Stimulated activated CD8-positive, alpha-beta memory T cell treated with anti-CD3 and anti-CD28 coated beads, Interleukin-2, amount 100 ng/mL, for 48 hours (primary cell): ENCODE measurements around the gene KRTAP22-1.

Experiments used
- DNase-seq, 2 donors: peaks; one replicate each; pipeline ENCODE4 v3.0.0-alpha.2; 2020; ENCODE audit warnings: low read depth in 2 of 2

Gene KRTAP22-1

GRCh38 chr21:30600787-30601186 lies at the start of gene KRTAP22-1:
Gene KRTAP22-1 (plus strand): TSS chr21:30601087.
- no peak for DNase-seq

- DNase-seq = no peak
Observed at GRCh38 chr21:30552782-30553181, 48.1 kb upstream of the KRTAP22-1 start.

- DNase-seq = no peak
Observed at GRCh38 chr21:30555095-30555494, 45.8 kb upstream of the KRTAP22-1 start.

GRCh38 chr21:30561264-30561895 lies 39.5 kb upstream of the KRTAP22-1 start, which contains the start of gene KRTAP19-7:
Gene KRTAP19-7 (minus strand): TSS chr21:30561314. CDS start chr21:30561289, 25 bp downstream.
- DNase-seq = no peak

GRCh38 chr21:30561957-30562356 lies 38.9 kb upstream of the KRTAP22-1 start:
- DNase-seq = no peak

- DNase-seq = no peak
Observed at GRCh38 chr21:30563072-30563471, 37.8 kb upstream of the KRTAP22-1 start.

- DNase-seq = no peak
Observed at GRCh38 chr21:30563630-30564029, 37.3 kb upstream of the KRTAP22-1 start.

GRCh38 chr21:30567617-30568016 lies 33.3 kb upstream of the KRTAP22-1 start:
- DNase-seq = no peak

- DNase-seq = no peak
Observed at GRCh38 chr21:30577766-30578165, 23.1 kb upstream of the KRTAP22-1 start.

- DNase-seq = no peak
Observed at GRCh38 chr21:30579346-30579745, 21.5 kb upstream of the KRTAP22-1 start.

GRCh38 chr21:30580132-30580531 lies 20.8 kb upstream of the KRTAP22-1 start:
- DNase-seq = no peak

GRCh38 chr21:30582870-30583269 lies 18.0 kb upstream of the KRTAP22-1 start:
- DNase-seq = no peak

- DNase-seq = no peak
Observed at GRCh38 chr21:30590297-30590696, 10.6 kb upstream of the KRTAP22-1 start, which contains the start of gene KRTAP22-2. Gene KRTAP22-2 (minus strand): TSS chr21:30590397.

- DNase-seq = no peak
Observed at GRCh38 chr21:30592140-30592539, 8.7 kb upstream of the KRTAP22-1 start, which contains the start of gene KRTAP6-3. Gene KRTAP6-3 (plus strand): TSS chr21:30592440. CDS start chr21:30592446, 6 bp downstream.

- no peak for DNase-seq
Observed at GRCh38 chr21:30598802-30599201, 2.1 kb upstream of the KRTAP22-1 start, which contains the start of gene KRTAP6-2. Gene KRTAP6-2 (minus strand): TSS chr21:30598902. CDS start chr21:30598874, 28 bp downstream.

- no peak for DNase-seq
Observed at GRCh38 chr21:30605968-30606367, 5.1 kb downstream of the KRTAP22-1 start.

GRCh38 chr21:30612132-30612531 lies 11.2 kb downstream of the KRTAP22-1 start:
- DNase-seq = no peak

GRCh38 chr21:30613836-30614235 lies 12.9 kb downstream of the KRTAP22-1 start, which contains the start of gene KRTAP6-1:
Gene KRTAP6-1 (minus strand): TSS chr21:30613930. CDS start chr21:30613904, 26 bp downstream.
- no peak for DNase-seq

GRCh38 chr21:30615199-30615598 lies 14.3 kb downstream of the KRTAP22-1 start:
- DNase-seq = no peak

GRCh38 chr21:30616125-30616524 lies 15.2 kb downstream of the KRTAP22-1 start, which contains the start of gene KRTAP20-1:
Gene KRTAP20-1 (plus strand): TSS chr21:30616425. CDS start chr21:30616455, 30 bp downstream.
- DNase-seq = no peak

- no peak for DNase-seq
Observed at GRCh38 chr21:30620080-30620479, 19.2 kb downstream of the KRTAP22-1 start.

- no peak for DNase-seq
Observed at GRCh38 chr21:30620522-30620921, 19.6 kb downstream of the KRTAP22-1 start, which contains the start of gene KRTAP20-4. Gene KRTAP20-4 (plus strand): TSS chr21:30620627.

GRCh38 chr21:30623362-30623761 lies 22.5 kb downstream of the KRTAP22-1 start:
- no peak for DNase-seq
